ENCODE measurements around the gene CEP72.

DNA sequence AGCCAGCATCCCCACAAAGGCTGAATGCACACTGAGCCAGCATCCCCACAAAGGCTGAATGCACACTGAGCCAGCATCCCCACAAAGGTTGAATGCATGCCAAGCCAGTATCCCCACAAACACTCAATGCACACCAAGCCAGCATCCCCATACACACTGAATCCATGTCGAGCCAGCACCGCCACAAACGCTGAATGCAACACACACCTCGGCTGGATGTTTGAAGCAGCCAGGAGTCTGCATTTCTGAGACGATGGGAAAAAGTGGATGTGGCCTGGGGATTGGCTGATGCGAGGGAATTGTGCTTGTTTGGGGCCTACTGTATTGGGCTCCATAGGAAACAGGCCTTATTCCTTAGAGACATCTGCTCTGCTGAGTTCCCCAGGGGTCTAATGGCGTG lies 30.9 kb upstream of the CEP72 start:
- TF ChIP-seq, protein P1, sequence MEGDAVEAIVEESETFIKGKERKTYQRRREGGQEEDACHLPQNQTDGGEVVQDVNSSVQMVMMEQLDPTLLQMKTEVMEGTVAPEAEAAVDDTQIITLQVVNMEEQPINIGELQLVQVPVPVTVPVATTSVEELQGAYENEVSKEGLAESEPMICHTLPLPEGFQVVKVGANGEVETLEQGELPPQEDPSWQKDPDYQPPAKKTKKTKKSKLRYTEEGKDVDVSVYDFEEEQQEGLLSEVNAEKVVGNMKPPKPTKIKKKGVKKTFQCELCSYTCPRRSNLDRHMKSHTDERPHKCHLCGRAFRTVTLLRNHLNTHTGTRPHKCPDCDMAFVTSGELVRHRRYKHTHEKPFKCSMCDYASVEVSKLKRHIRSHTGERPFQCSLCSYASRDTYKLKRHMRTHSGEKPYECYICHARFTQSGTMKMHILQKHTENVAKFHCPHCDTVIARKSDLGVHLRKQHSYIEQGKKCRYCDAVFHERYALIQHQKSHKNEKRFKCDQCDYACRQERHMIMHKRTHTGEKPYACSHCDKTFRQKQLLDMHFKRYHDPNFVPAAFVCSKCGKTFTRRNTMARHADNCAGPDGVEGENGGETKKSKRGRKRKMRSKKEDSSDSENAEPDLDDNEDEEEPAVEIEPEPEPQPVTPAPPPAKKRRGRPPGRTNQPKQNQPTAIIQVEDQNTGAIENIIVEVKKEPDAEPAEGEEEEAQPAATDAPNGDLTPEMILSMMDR (IDR thresholded peaks at IDR 0.05; ENCODE audit: low read depth, low read length, poor library complexity, severe bottlenecking) = no peak
- TF ChIP-seq EZH2phosphoT487 (IDR thresholded peaks at IDR 0.05; ENCODE audit: borderline replicate concordance, low read length) = no peak
